Neuron (in vitro differentiated cells): ENCODE data around the gene MACROD1.

Source experiments
- H2AFZ ChIP-seq: one replicate; pipeline ENCODE4 v1.6.1; 2013; ENCODE audit warnings: low read depth, mild to moderate bottlenecking, inconsistent platforms, low read length, moderate library complexity
- H3K27me3 ChIP-seq: one replicate; pipeline ENCODE4 v1.6.1; 2013; ENCODE audit warnings: low read length; ENCODE audit not compliant: insufficient read depth
- H3K36me3 ChIP-seq: one replicate; pipeline ENCODE4 v1.6.1; 2013; ENCODE audit warnings: low read length; ENCODE audit not compliant: insufficient read depth
- H3K4me1 ChIP-seq: one replicate; pipeline ENCODE4 v1.6.1; 2013; ENCODE audit warnings: low read length; ENCODE audit not compliant: insufficient read depth
- H3K4me3 ChIP-seq: 2 replicates; pipeline ENCODE4 v1.5.1; 2013; ENCODE audit warnings: mild to moderate bottlenecking, low read length, moderate library complexity
- H3K9me3 ChIP-seq: one replicate; pipeline ENCODE4 v1.6.1; 2013; ENCODE audit warnings: low read length

The MACROD1 gene

DNA sequence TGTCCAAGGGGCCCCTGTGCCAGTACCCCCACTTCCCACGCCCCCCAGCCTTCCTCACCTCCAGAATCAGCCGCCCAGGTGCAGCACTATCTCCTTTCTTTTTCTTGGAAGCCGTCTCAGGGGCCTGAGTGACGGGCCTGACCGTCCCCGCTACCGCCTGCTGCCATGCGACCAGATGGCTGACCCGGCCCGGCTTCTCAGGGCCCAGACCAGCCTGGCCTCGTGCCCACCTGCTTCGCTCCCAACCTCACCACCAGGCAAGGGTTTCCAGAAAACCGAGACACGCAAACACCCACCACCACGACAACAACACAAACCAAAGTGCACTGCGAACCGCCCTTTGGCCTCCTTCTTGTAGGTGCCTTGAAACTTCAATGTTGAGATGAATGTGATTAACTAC is 39.1 kb downstream of the MACROD1 start:
- no peaks in the 10 kb centered on the region for H3K27me3 ChIP-seq
- H3K9me3 ChIP-seq: no peaks in the 10 kb centered on the region
- no peak overlapping the region for H3K4me3 ChIP-seq

DNA sequence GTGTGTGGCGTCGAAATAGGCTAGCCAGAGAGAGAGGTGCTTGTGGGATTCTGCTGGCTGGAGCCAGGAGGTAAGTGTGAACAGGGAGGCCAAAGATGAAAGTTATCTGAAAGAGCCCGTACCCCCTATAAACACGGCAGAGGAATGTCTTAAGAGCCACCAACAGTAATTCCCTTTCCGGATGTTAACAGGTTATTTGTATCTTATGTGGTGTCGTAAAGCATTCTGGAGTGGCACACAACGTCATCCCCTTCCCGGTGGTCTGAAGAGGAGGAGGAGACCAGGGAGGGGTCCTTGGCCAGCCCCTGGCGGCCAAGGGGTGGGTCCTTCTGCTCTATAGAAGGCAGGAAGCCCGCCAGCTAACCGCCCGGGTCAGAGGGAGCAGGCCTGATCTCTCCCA is 39.5 kb downstream of the MACROD1 start:
- Histone ChIP-seq H3K36me3 (no peaks in the 10 kb centered on the region), H3K9me3 (no peaks in the 10 kb centered on the region), H3K4me3 (no peak overlapping the region), H2AFZ (no peak overlapping the region), H3K27me3 (no peaks in the 10 kb centered on the region), H3K4me1 (peaks cover 18% of the 10 kb centered on the region)

More for the DNA sequence above, 39.1 kb downstream of the MACROD1 start:
- Histone ChIP-seq H3K4me1 (peaks cover 15% of the 10 kb centered on the region), H3K36me3 (no peaks in the 10 kb centered on the region), H2AFZ (no peak overlapping the region)

DNA sequence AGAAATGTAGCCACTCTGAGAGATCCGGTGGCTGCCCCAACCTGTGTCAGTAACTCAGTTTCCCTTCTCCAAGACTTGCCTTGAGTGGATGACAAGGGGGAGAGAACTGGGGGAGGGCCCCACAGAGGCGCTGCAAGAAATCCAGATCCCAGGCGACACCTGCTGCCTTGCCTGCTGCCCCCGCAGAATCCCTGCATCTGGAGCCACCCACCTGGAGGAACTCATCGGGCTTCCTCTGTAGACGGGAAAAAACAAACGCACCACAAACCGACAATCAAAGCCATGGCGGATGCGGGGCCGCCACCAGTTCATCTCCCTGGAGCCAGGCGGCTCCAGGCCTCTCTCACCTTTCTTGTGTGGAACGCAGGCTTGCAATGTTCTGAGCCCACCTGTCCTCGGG is 40.2 kb downstream of the MACROD1 start:
- Histone ChIP-seq H3K4me3 (no peak overlapping the region), H2AFZ (no peak overlapping the region), H3K9me3 (no peaks in the 10 kb centered on the region), H3K27me3 (no peaks in the 10 kb centered on the region), H3K4me1 (peaks cover 25% of the 10 kb centered on the region), H3K36me3 (no peaks in the 10 kb centered on the region)

DNA sequence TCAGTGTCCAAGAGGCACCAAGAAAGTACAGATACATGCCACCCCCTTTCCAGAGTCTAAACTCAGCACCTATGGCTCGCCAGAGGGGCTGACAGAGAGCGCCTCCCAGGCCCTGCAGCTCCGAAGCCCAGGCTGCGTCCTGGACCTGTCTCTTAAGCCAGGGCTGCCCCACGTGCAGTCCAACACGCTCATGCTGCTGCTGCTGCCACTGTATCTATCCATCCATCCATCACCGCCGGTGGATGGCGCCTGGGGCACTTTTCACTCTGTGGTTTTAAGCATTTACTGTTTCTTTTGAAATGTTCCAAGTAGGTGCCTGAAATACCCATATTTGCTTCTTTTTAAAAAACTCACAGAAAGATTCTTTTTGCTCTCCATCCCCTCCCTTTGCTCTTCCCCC is 41.8 kb downstream of the MACROD1 start:
- Histone ChIP-seq H3K27me3 (no peaks in the 10 kb centered on the region), H3K4me3 (no peak overlapping the region), H3K4me1 (peaks cover 38% of the 10 kb centered on the region), H3K9me3 (no peaks in the 10 kb centered on the region), H2AFZ (no peak overlapping the region), H3K36me3 (no peaks in the 10 kb centered on the region)

DNA sequence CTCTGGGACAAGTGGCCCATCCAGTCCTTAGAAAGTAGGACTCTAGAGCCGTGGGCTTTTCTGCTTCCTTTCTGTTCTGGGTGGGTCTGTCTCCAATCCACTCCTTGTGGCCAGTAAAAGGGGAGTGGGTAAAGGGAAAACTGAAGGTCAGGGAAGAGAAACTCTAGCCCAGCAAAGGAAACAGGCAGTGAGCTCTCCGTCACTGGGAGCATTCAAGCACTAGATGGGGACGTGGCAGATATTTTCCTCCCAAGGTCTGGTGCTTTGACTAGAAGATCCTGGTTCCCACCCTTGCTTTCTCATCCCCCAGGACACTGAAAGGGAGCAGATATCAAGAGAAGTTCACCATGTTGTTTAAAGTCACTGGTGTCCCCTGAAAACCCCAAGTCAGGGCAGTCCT is 42.2 kb downstream of the MACROD1 start:
- Histone ChIP-seq H3K36me3 (no peaks in the 10 kb centered on the region), H3K4me3 (no peak overlapping the region), H2AFZ (no peak overlapping the region), H3K27me3 (no peaks in the 10 kb centered on the region), H3K9me3 (no peaks in the 10 kb centered on the region), H3K4me1 (peaks cover 43% of the 10 kb centered on the region)

DNA sequence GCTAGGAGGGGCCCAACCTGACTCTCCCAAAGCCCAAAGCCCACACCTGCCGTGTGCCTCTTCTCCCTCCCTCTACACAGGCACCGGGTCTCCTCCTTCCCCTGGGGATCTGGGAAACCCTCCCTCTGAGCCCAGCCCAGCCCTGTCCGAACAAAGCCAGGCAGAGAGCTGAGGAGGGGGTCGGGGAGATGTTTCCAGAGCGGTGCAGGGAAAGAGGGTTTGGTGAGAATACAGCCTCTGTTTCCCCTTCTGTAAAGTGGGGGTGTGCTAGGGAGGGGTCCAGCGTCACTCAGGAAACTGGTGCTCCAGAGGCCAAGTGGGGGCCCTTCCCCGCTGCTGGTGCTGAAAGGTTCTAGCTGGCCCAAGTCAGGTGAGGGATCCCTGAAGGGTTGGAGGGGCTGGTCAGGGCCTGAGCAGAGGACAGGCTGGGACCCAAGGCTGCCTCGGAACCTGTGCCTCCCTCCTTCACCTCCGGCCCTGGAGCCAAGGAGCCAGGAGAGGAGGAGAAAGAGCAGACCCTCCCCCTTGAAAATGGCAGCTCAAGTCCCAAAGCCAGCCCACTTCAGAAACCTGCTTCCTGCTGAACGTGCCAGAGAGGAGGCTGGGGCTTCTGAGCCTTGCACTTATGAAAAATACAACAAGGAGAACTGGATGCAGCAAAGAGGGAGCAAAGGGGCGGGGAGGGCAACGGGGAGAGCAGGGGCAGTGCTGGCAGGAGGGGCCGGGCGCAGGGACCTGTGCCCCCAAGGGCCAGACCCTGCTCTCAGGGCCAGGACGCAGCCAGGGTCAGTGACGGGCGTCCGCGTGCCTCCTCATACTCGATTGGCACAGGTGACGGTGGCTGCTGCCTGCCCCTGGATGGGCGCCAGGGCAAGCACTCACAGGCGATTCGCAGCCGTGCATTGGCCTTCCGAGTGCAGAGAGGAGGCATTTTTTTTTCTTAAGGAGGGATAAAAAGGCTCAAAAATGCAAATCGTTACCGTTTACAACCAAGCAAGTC is 43.2 kb downstream of the MACROD1 start:
- H3K4me3 ChIP-seq: no peak overlapping the region
- no peaks in the 10 kb centered on the region for H3K36me3 ChIP-seq
- H2AFZ ChIP-seq: no peak overlapping the region
- H3K27me3 ChIP-seq: no peaks in the 10 kb centered on the region
- H3K4me1 ChIP-seq: peaks cover 46% of the 10 kb centered on the region
- no peaks in the 10 kb centered on the region for H3K9me3 ChIP-seq

DNA sequence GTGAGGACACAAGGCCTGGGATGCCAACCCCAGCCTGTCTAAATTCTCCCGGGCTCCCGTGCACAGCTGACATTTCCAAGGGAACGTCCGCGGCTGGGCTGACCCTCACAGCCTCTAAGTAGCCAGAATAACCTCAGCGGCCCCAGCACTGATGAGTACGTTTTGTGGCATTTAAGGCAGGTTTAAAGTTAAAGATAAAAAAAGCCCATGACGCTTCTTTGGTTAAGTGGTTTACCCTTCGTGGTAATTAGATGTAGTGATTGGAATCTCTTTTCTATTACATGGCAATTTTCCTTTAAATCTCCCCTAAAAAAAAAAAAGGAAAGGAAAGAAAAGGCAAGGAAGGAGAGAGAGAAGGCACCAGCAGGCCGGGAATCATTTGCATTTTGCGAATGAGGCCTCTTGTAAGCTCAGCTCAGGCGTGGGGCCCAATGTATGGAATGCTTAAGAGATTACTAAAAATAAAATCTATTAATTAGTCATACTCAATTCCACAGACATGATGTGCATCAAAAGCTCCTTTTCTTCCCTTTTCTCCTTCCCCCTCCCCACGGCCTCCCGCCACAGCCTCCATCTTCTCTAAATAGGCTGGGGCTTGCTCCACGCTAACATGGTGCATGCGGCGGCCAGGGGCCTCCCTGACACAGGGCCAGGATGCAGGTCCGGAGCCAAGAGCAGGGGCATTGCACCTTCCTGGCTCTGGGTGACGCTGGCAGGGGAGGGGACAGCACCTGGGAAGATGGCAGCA is 44.1 kb downstream of the MACROD1 start:
- Histone ChIP-seq H3K36me3 (no peaks in the 10 kb centered on the region), H3K4me3 (no peak overlapping the region), H3K27me3 (no peaks in the 10 kb centered on the region), H3K9me3 (no peaks in the 10 kb centered on the region), H2AFZ (peak overlapping the region; percentile 6), H3K4me1 (peaks cover 46% of the 10 kb centered on the region)

DNA sequence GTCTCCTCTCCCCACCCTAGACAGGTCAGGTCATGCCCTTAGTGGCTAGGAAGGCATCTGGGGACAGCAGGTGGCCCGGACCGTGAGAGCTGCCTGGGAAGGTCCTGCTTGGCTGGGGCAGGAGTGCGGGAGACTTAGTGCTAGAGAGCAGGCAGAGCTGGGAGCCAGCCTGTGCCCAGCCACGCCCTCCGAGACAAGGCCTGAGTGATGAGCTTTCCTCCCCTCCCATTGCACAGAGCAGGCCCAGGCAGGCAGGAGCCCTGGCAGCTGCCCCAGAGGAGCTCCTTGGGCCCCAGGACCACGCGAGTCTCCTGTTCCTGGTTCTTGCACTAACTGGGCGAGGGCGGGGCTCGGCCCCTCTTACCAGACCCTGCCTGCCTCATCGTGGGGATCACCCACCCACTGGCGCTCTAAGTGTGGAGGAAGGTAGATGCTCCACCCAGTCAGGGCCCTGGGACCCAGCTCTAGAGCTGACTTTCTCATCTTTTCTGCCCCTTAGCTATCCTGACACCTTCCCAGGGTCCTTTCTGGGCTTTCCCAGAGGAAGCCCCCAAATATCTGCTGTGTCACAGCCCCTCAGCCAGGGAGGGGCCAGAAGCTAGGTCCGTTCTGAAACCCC is 44.9 kb downstream of the MACROD1 start:
- Histone ChIP-seq H3K4me3 (no peak overlapping the region), H2AFZ (no peak overlapping the region), H3K9me3 (no peaks in the 10 kb centered on the region), H3K27me3 (no peaks in the 10 kb centered on the region), H3K36me3 (no peaks in the 10 kb centered on the region), H3K4me1 (peaks cover 46% of the 10 kb centered on the region)

DNA sequence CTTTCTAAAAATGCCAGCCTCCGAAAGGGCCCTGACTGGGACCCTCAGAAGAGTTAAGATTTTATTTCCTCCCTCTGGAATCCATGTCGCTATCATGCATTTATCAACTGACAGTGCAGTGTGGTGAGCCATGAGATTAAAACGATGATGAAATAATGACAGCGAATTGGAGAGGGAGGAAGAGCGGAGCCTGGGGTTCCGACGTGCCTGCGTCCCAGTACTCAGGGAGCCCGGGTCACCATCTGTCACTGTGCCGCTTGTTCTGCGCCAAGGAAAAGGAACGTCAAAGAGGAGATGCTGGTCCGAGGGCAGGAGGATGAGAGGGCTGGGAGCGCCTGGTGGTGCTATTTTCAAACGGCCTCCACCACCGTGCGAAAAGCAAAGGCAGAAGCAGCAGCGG is 46.2 kb downstream of the MACROD1 start:
- Histone ChIP-seq H3K4me1 (peaks cover 46% of the 10 kb centered on the region), H3K4me3 (no peak overlapping the region), H3K36me3 (no peaks in the 10 kb centered on the region)

DNA sequence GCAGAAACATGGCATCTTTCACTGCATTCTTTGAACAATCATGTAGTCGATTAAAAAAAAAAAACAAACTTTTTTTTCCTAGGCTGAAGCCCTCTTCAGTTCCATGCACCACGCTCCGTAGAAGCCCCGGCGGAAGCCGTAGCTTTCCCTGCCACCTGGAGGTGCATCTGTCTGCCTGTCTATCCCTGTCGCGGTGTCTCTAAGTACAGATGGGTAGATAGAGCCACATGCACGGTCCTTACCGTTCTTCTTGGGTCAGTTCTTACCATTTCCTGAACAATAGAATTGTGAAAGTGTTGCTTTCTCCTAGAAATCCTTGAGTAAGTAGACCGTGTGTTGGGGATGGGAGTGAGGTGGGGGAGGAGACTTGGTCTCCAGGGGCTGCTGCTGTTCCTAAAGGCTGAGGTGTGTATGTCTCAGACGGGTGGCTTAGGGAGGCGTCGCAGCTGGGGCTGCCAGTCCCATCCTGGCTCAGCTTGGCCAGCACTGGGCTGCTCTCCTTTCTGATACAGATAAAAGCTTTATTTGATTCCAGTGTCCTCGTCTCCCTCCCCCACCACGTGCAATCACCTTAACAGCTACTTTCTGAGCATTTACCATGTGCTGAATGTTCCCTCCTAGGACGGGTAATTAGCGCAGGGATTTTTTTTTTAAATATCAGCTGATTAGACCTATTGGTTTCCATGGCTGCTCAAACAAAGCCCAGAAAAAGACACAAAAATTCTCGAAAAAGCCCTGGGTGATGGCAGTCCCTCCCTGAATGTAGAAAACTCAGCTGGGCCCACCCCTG is 46.8 kb downstream of the MACROD1 start:
- H3K27me3 ChIP-seq: no peaks in the 10 kb centered on the region
- no peaks in the 10 kb centered on the region for H3K9me3 ChIP-seq
- peaks cover 46% of the 10 kb centered on the region for H3K4me1 ChIP-seq
- no peaks in the 10 kb centered on the region for H3K36me3 ChIP-seq
- no peak overlapping the region for H3K4me3 ChIP-seq
- H2AFZ ChIP-seq: no peak overlapping the region

More for the DNA sequence above, 46.2 kb downstream of the MACROD1 start:
- Histone ChIP-seq H2AFZ (no peak overlapping the region), H3K27me3 (no peaks in the 10 kb centered on the region), H3K9me3 (no peaks in the 10 kb centered on the region)

DNA sequence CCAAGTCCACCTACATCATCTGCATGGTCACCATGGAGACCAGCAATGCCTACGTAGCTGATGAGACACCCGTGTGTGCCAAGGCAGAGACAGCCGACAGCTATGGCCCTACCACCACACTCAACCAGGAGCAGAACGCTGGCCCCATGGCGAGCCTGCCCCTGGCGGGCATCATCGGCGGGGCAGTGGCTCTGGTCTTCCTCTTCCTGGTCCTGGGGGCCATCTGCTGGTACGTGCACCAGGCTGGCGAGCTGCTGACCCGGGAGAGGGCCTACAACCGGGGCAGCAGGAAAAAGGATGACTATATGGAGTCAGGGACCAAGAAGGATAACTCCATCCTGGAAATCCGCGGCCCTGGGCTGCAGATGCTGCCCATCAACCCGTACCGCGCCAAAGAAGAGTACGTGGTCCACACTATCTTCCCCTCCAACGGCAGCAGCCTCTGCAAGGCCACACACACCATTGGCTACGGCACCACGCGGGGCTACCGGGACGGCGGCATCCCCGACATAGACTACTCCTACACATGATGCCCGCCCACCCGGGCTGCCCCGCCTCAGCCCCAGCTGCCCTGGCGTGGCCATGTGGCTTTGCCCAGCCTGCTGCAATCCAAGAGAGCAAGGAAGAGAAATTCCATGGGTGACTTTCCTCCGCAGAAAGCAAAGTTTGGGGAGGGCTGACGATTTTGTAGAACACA is 48.0 kb downstream of the MACROD1 start:
- H3K9me3 ChIP-seq: no peaks in the 10 kb centered on the region
- no peaks in the 10 kb centered on the region for H3K36me3 ChIP-seq
- peaks cover 43% of the 10 kb centered on the region for H3K4me1 ChIP-seq
- no peak overlapping the region for H2AFZ ChIP-seq
- no peaks in the 10 kb centered on the region for H3K27me3 ChIP-seq
- H3K4me3 ChIP-seq: no peak overlapping the region
